GM23338 (cell line): ENCODE data around the gene NTN1. TPM values are rescaled to one million over a fixed set of nuclear protein-coding genes. Genes with fewer than 3 reads are reported as not detected.

Source experiments
- ATAC-seq: fragments of 200-7000 bp; cut with Tn5 transposase; 3 replicates; pipeline ENCODE4 v1.9.1; 2020
- DNase-seq: peaks from one replicate; pipeline ENCODE4 v3.0.0-alpha.2; 2015; ENCODE audit warnings: low spot score
- H2AFZ ChIP-seq: fragments of 200-600 bp; sonication (generic); 2 replicates; pipeline ENCODE4 v1.8.0; 2016; ENCODE audit warnings: antibody characterized with exemption, mild to moderate bottlenecking, moderate library complexity
- H3F3A ChIP-seq: fragments of 200-600 bp; sonication (generic); replicated peaks from 2 replicates; pipeline ENCODE4 v1.8.0; 2017; ENCODE audit warnings: antibody characterized with exemption, mixed run types, low read depth
- H3K27ac ChIP-seq: fragments of 200-600 bp; sonication (generic); 2 replicates; pipeline ENCODE4 v1.6.1; 2016; ENCODE audit warnings: low read depth
- H3K27me3 ChIP-seq: fragments of 200-600 bp; sonication (generic); 2 replicates; pipeline ENCODE4 v1.8.0; 2016; ENCODE audit warnings: mild to moderate bottlenecking, mixed run types, moderate library complexity; ENCODE audit not compliant: insufficient read depth
- H3K36me3 ChIP-seq: fragments of 200-600 bp; sonication (generic); 2 replicates; pipeline ENCODE4 v1.8.0; 2016; ENCODE audit warnings: mild to moderate bottlenecking; ENCODE audit not compliant: insufficient read depth
- H3K4me1 ChIP-seq: fragments of 200-600 bp; sonication (generic); 2 replicates; pipeline ENCODE4 v1.8.0; 2016; ENCODE audit warnings: mild to moderate bottlenecking, moderate library complexity; ENCODE audit not compliant: insufficient read depth
- H3K4me2 ChIP-seq: fragments of 200-600 bp; sonication (generic); 2 replicates; pipeline ENCODE4 v1.7.1; 2017; ENCODE audit warnings: mixed run types
- H3K4me3 ChIP-seq: fragments of 200-600 bp; sonication (generic); 2 replicates; pipeline ENCODE4 v1.6.1; 2016; ENCODE audit warnings: mixed run types
- H3K79me2 ChIP-seq: fragments of 200-600 bp; sonication (generic); replicated peaks from 2 replicates; pipeline ENCODE4 v1.8.0; 2017; ENCODE audit warnings: mild to moderate bottlenecking; ENCODE audit not compliant: insufficient read depth
- H3K9me2 ChIP-seq: fragments of 200-600 bp; sonication (generic); 2 replicates; pipeline ENCODE4 v1.8.0; 2017; ENCODE audit not compliant: insufficient read depth
- H4K20me1 ChIP-seq: fragments of 200-600 bp; sonication (generic); replicated peaks from 2 replicates; pipeline ENCODE4 v1.8.0; 2017; ENCODE audit warnings: mild to moderate bottlenecking; ENCODE audit not compliant: insufficient read depth
- H3K27ac Mint-ChIP-seq: 2 replicates; pipeline ENCODE4 v1.8.0; 2020; ENCODE audit warnings: inconsistent platforms, mild to moderate bottlenecking, moderate library complexity, mixed read lengths
- H3K27me3 Mint-ChIP-seq: 3 replicates; pipeline ENCODE4 v1.8.0; 2022; ENCODE audit warnings: low read depth, mild to moderate bottlenecking, moderate library complexity, mixed read lengths, inconsistent platforms; ENCODE audit not compliant: insufficient read depth, poor library complexity
- H3K36me3 Mint-ChIP-seq: 3 replicates; pipeline ENCODE4 v1.8.0; 2021; ENCODE audit warnings: low read depth, mild to moderate bottlenecking, inconsistent platforms, moderate library complexity, mixed read lengths
- H3K4me1 Mint-ChIP-seq: 3 replicates; pipeline ENCODE4 v1.8.0; 2020; ENCODE audit warnings: mild to moderate bottlenecking, inconsistent platforms, mixed read lengths
- H3K4me3 Mint-ChIP-seq: 3 replicates; pipeline ENCODE4 v1.8.0; 2021; ENCODE audit warnings: moderate library complexity, mild to moderate bottlenecking, inconsistent platforms, mixed read lengths
- H3K9me3 Mint-ChIP-seq: 3 replicates; pipeline ENCODE4 v1.8.0; 2020; ENCODE audit warnings: moderate library complexity, mild to moderate bottlenecking, inconsistent platforms, mixed read lengths
- CTCF ChIP-seq, 2 experiments: fragments of 200-600 bp in 1 of 2; sonication (generic) in 1 of 2; conservative IDR thresholded peaks; 2 replicates each; pipeline versions ENCODE4 v1.5.1 to v1.6.1; 2016 to 2017; ENCODE audit warnings: antibody characterized with exemption in 2 of 2, low read depth in 2 of 2, mild to moderate bottlenecking in 2 of 2, moderate library complexity in 1 of 2
- ETS1 ChIP-seq: IDR thresholded peaks from 2 replicates; pipeline ENCODE4 v1.6.1; 2016; ENCODE audit warnings: antibody characterized with exemption
- EZH2phosphoT487 ChIP-seq: fragments of 200-600 bp; sonication (generic); IDR thresholded peaks from one replicate; pipeline ENCODE4 v1.8.1; 2018; ENCODE audit warnings: antibody characterized with exemption; ENCODE audit not compliant: unreplicated experiment
- JUNB ChIP-seq: IDR thresholded peaks from one replicate; pipeline ENCODE4 v1.6.1; 2016; ENCODE audit warnings: antibody characterized with exemption; ENCODE audit not compliant: unreplicated experiment
- POLR2AphosphoS5 ChIP-seq: IDR thresholded peaks from 2 replicates; pipeline ENCODE4 v1.6.1; 2016; ENCODE audit warnings: antibody characterized with exemption, low read depth
- REST ChIP-seq: IDR thresholded peaks from one replicate; pipeline ENCODE4 v1.6.1; 2018; ENCODE audit warnings: antibody characterized with exemption; ENCODE audit not compliant: unreplicated experiment
- STAT1 ChIP-seq: IDR thresholded peaks from one replicate; pipeline ENCODE4 v1.6.1; 2016; ENCODE audit warnings: antibody characterized with exemption; ENCODE audit not compliant: unreplicated experiment
- ZNF114 ChIP-seq: fragments of 250-450 bp; sonication (Bioruptor Pico); IDR thresholded peaks from 2 replicates; pipeline ENCODE4 v1.5.0; 2020; ENCODE audit warnings: mild to moderate bottlenecking, moderate library complexity
- ZNF462 ChIP-seq: fragments of 250-450 bp; sonication (Bioruptor Pico); IDR thresholded peaks from 2 replicates; pipeline ENCODE4 v1.5.0; 2020; ENCODE audit warnings: mild to moderate bottlenecking, moderate library complexity
- polyA plus RNA-seq: library from polyadenylated mRNA; unstranded; fragments of >200 nt; fragmentation: Nextera tagmentation; extraction: Ambion mirVana; gene quantifications from 2 replicates; pipeline ENCODE4 v1.2.1, GENCODE V29; 2016
- total RNA-seq: library from RNA; depleted of rRNA; stranded (reverse); fragments of >200 nt; shearing (Covaris generic); gene quantifications from 2 replicates; pipeline ENCODE4 v1.2.3, GENCODE V29; 2014

NTN1 gene
- total and polyA plus RNA-seq, 2 experiments from 2014 or later = 0.57 to 2.6 TPM

GRCh38 chr17:9055281-9055680 is 34.0 kb downstream of the NTN1 start (continued):
- TF ChIP-seq ZNF462 (no peak), ETS1 (no peak), JUNB (no peak), CTCF (conservative IDR thresholded peaks at IDR 0.05; ENCODE audit: low read depth in 2 of 2) (no peak)

- H3K4me1 Mint-ChIP-seq = peaks cover 47% of the 10 kb centered on the region
- H3K4me2 ChIP-seq = no peak overlapping the region
- no peak overlapping the region for H3K4me3 ChIP-seq
- ATAC-seq (no peak), DNase-seq (no peak)
- H3K27me3 ChIP-seq = peaks cover 47% of the 10 kb centered on the region
- H2AFZ ChIP-seq = no peak overlapping the region
- H4K20me1 ChIP-seq = no peaks in the 10 kb centered on the region
- no peak overlapping the region for H3K27ac ChIP-seq
- no peaks in the 10 kb centered on the region; the same call in 1 of the 3 replicates for H3K9me3 Mint-ChIP-seq
- no peak overlapping the region for H3K27ac Mint-ChIP-seq
- H3K27me3 Mint-ChIP-seq = peaks cover 51% of the 10 kb centered on the region
- no peaks in the 10 kb centered on the region for H3K36me3 ChIP-seq
- H3K4me1 ChIP-seq = peaks cover 20% of the 10 kb centered on the region
- 0 out of 2 replicates have a peak, but pooled peaks cover 11% of the 10 kb centered on the region for H3K9me2 ChIP-seq
- no peaks in the 10 kb centered on the region for H3K79me2 ChIP-seq
- H3K36me3 Mint-ChIP-seq = peaks cover 4% of the 10 kb centered on the region; the same call in 2 of the 3 replicates
- peaks cover 8% of the 10 kb centered on the region; the same call in 1 of the 2 replicates for H3F3A ChIP-seq
- H3K4me3 Mint-ChIP-seq = no peak overlapping the region
- no peak for TF ChIP-seq EZH2phosphoT487
- TF ChIP-seq STAT1 = no peak
- TF ChIP-seq REST = no peak
- no peak for TF ChIP-seq ZNF114 (CRISPR knock-in tag)
- no peak for TF ChIP-seq POLR2AphosphoS5
Observed at GRCh38 chr17:9056566-9056965, 35.3 kb downstream of the NTN1 start.
